NCI-H2227 (cell line): Measurements from ENCODE around the gene SOX4.

Experiments
- DNase-seq: peaks from one replicate; lab custom pipeline; 2025; ENCODE audit not compliant: unreplicated experiment; lab: John Stamatoyannopoulos, UW

The SOX4 gene

GRCh38 chr6:21612067-21612745, 18.7 kb downstream of the SOX4 start:
- peak; percentile 51 for DNase-seq

- DNase-seq = no peak
Observed at GRCh38 chr6:21613809-21614208, 20.3 kb downstream of the SOX4 start.

DNA sequence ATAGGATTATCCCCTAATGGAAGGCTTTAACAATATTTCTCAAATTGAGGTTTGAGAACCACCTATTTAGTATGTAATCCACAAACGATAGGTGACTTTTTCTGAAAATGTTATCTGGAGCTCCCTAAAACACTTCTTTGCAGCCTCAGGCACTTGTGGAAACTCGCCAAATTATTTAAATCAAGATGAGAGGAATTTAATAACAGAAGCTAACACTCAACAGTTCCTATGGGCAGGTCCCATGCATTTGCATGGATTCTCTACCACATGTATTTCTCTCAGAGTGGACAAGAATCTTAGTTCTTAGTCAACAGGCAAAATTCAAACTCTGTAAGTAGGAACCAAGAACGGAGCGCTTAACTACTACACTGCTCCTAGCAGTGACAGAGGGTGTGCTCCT, 20.7 kb downstream of the SOX4 start:
- no peak for DNase-seq

- DNase-seq = peak; percentile 15
Observed at GRCh38 chr6:21615504-21615903, 22.0 kb downstream of the SOX4 start.

- no peak for DNase-seq
Observed at GRCh38 chr6:21616005-21616404, 22.5 kb downstream of the SOX4 start.

DNA sequence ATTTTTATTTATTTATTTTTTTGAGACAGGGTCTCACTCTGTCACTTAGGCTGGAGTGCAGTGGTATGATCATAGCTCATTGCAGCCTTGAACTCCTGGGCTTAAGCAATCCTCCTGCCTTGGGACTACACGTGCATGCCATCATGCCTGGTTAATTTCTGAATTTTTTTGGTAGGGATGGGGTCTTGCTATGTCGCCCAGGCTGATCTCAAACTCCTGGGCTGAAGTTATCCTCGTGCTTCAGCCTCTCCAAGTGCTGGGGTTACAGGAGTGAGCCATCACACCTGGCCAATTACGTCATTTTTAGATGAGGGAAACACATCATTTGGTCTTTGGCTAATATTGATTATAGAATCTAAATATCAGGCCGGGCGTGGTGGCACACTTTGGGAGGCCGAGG, 32.1 kb downstream of the SOX4 start:
- no peak for DNase-seq

- no peak for DNase-seq
Observed at GRCh38 chr6:21626756-21627155, 33.2 kb downstream of the SOX4 start.

- no peak for DNase-seq
Observed at GRCh38 chr6:21628160-21628559, 34.6 kb downstream of the SOX4 start.

GRCh38 chr6:21633511-21634109, 40.1 kb downstream of the SOX4 start:
- no peak for DNase-seq

DNA sequence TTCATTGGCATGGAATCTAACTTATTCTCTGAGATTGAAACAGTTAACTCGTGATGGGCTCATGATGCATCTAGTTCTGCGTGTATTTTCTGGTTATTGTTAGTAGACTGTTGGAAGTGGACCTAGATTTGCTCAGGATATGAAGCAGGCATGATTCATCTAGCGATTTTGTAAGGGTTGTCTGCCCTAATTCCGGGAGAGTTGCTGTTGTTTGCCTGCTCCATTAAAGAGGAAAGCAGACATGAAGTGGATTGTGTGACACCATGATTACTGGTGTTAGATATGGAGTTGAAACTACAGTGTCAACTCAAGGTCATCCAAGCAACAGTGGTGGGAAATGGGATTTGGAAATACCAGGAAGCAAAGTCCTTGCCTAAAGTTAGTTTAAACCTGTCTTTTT, 41.0 kb downstream of the SOX4 start:
- peak; percentile 66 for DNase-seq

- no peak for DNase-seq
Observed at GRCh38 chr6:21636876-21637275, 43.3 kb downstream of the SOX4 start.

- DNase-seq = no peak
Observed at GRCh38 chr6:21639316-21639715, 45.8 kb downstream of the SOX4 start.
